Psoas muscle (tissue), 8 donors: ENCODE measurements around the gene ADAP1. TPM values are rescaled to one million over a fixed set of nuclear protein-coding genes. Genes with fewer than 3 reads are reported as not detected.

ENCODE experiments used
- ATAC-seq, 4 donors: fragments of 200-7000 bp; cut with Tn5 transposase; one replicate each; pipeline ENCODE4 v1.9.1; 2020; ENCODE audit warnings: moderate library complexity in 3 of 4, mild to moderate bottlenecking in 2 of 4
- DNase-seq, 2 donors: peaks; one replicate each; pipeline ENCODE4 v3.0.0-alpha.2; 2020
- H3K27ac ChIP-seq: fragments of 200-600 bp; one replicate; pipeline ENCODE4 v1.8.0; 2022
- H3K27me3 ChIP-seq, 3 donors: fragments of 200-600 bp in 1 of 3; one replicate each; pipeline versions ENCODE4 v1.6.1 to v1.8.0; 2013 to 2022; ENCODE audit warnings: low read length in 2 of 3, mild to moderate bottlenecking in 2 of 3, moderate library complexity in 1 of 3; ENCODE audit not compliant: insufficient read depth in 3 of 3
- H3K36me3 ChIP-seq, 2 donors: fragments of 200-600 bp in 1 of 2; one replicate each; pipeline versions ENCODE4 v1.6.1 to v1.8.0; 2013 to 2022; ENCODE audit warnings: low read depth in 1 of 2, mild to moderate bottlenecking in 1 of 2, moderate library complexity in 1 of 2; ENCODE audit not compliant: insufficient read depth in 1 of 2
- H3K4me1 ChIP-seq: fragments of 200-600 bp; one replicate; pipeline ENCODE4 v1.8.0; 2022
- H3K4me3 ChIP-seq: fragments of 200-600 bp; one replicate; pipeline ENCODE4 v1.8.0; 2022; ENCODE audit warnings: mild to moderate bottlenecking
- H3K9me3 ChIP-seq: fragments of 200-600 bp; one replicate; pipeline ENCODE4 v1.8.0; 2022
- CTCF ChIP-seq: fragments of 200-600 bp; IDR thresholded peaks from one replicate; pipeline ENCODE4 v1.8.0; 2022; ENCODE audit warnings: antibody characterized with exemption
- WGBS, 3 donors: extraction: QIAGEN DNeasy Blood & Tissue Kit; methylation state at CpG; one replicate each; pipeline versions ENCODE4 v1.1.6 to v1.1.7; 2013; 5-methylcytosine and 5-hydroxymethylcytosine counted together
- intact Hi-C, 2 donors: fragments of 100-400 bp; cut with DNase I; formaldehyde crosslinking; loops; one replicate each; pipeline versions ENCODE4 v1.11.0 to v1.14.2; 2022
- polyA plus RNA-seq, 3 donors: library from polyadenylated mRNA; stranded (reverse); fragments of 200-250 nt; gene quantifications; one replicate each; pipeline ENCODE4 v1.2.3, GENCODE V29; 2013
- total RNA-seq, 4 donors: library from RNA; stranded (reverse); fragmentation: NEBNext Ultra II Directional in 2 of 4; extraction: Animal tissue kit (Norgen Biotek cat#: 25700) in 2 of 4; gene quantifications; one replicate each; pipeline versions ENCODE4 v1.2.1 to v1.2.4, GENCODE V29; 2021 to 2023
- donor health status: healthy with polysubstance abuse.
- donor health status: DM: no; HTN: no; CAD: no; lungs with moderate emphysema.
- donor health status: Bipolar disorder and iron deficiency.
- donor health status: healthy.
- donor health status: DM: yes; HTN: yes; CAD: no.
- donor health status: DM: no; HTN: no; CAD: no.
- donor health status: DM: no; HTN: no; CAD: no.
- donor health status: DM: yes; HTN: yes; CAD: no.

Gene ADAP1
- total and polyA plus RNA-seq, 7 donors, result 0.18 to 1.4 (median 0.88) TPM

- ATAC-seq (no peak), DNase-seq (peak in 1 of 2 donors; percentile 25)
- WGBS, 3 donors, result 73 to 82% (median 75%) methylated on average over 20 of the region's 20 CpGs
- Histone ChIP-seq H3K4me1 (peaks cover 3% of the 10 kb centered on the region), H3K27me3 (peaks cover 0 to 29% (median 9%) of the 10 kb centered on the region in 3 donors), H3K36me3 (no peaks in the 10 kb centered on the region), H3K27ac (no peak overlapping the region), H3K4me3 (no peak overlapping the region), H3K9me3 (no peaks in the 10 kb centered on the region)
- no peak for TF ChIP-seq CTCF
- intact Hi-C loops, result loop anchor here in 1 of 2 donors (5.0 kb wide), 1 partner anchor 52 kb away; no protein-coding TSS in a partner anchor
Observed at GRCh38 chr7:959271-959670, 4.8 kb upstream of the ADAP1 start.

- DNase-seq, result peak in 1 of 2 donors; percentile 45
- Histone ChIP-seq H3K9me3 (no peaks in the 10 kb centered on the region), H3K36me3 (no peaks in the 10 kb centered on the region), H3K4me3 (no peak overlapping the region), H3K27me3 (peaks cover 0 to 31% (median 11%) of the 10 kb centered on the region in 3 donors), H3K27ac (no peak overlapping the region), H3K4me1 (no peaks in the 10 kb centered on the region)
- no peak for TF ChIP-seq CTCF
- intact Hi-C loops, result loop anchor here in 1 of 2 donors (5.0 kb wide), 1 partner anchor 51 kb away; no protein-coding TSS in a partner anchor
- WGBS, 3 donors, result 72 to 81% (median 79%) methylated on average over 36 of the region's 36 CpGs
- ATAC-seq, result no peak
Observed at GRCh38 chr7:958221-959200, 4.0 kb upstream of the ADAP1 start.

- intact Hi-C loops, result loop anchor here in 1 of 2 donors (5.0 kb wide), 1 partner anchor 50 kb away; no protein-coding TSS in a partner anchor
- WGBS, 3 donors, result 57 to 68% (median 58%) methylated on average over 32 of the region's 32 CpGs
- DNase-seq, result peak; percentile 40 to 74
Observed at GRCh38 chr7:957418-958220, 3.1 kb upstream of the ADAP1 start.

More at GRCh38 chr7:957418-958220, 3.1 kb upstream of the ADAP1 start:
- no peak for TF ChIP-seq CTCF
- Histone ChIP-seq H3K9me3 (no peaks in the 10 kb centered on the region), H3K36me3 (no peaks in the 10 kb centered on the region), H3K4me1 (no peaks in the 10 kb centered on the region), H3K27me3 (peaks cover 0 to 40% (median 14%) of the 10 kb centered on the region in 3 donors), H3K4me3 (no peak overlapping the region), H3K27ac (no peak overlapping the region)
- ATAC-seq, result peak in 1 of 4 donors; percentile 41
